GM12878 (cell line): Measurements from ENCODE around the gene ZNF385D. TPM values are rescaled to one million over a fixed set of nuclear protein-coding genes. Genes with fewer than 3 reads are reported as not detected.

Experiments
- ATAC-seq: fragments of 200-7000 bp; cut with Tn5 transposase; 3 replicates; pipeline ENCODE4 v1.9.1; 2020; ENCODE audit warnings: mild to moderate bottlenecking, moderate library complexity
- BruUV-seq: library from RNA; stranded (reverse); fragments of 400-500 nt; replicated peaks from 2 replicates; lab custom pipeline; 2021; lab: Mats Ljungman, UMichigan
- CTCF ChIA-PET: fragments of 300-600 bp; sonication (Branson Sonifier 250); formaldehyde crosslinking; extraction: SDS; loops from one replicate; lab custom pipeline; 2021; ENCODE audit warnings: inconsistent platforms; lab: Yijun Ruan, JAX
- POLR2A ChIA-PET: fragments of 350-600 bp; formaldehyde crosslinking; extraction: SDS; loops from one replicate; lab custom pipeline; 2021; ENCODE audit warnings: inconsistent platforms; lab: Charles Lee
- RAD21 ChIA-PET: fragments of 300-600 bp; sonication (Branson Sonifier 250); formaldehyde crosslinking; loops from one replicate; lab custom pipeline; 2023; ENCODE audit warnings: antibody characterized with exemption; ENCODE audit not compliant: unreplicated experiment; lab: Charles Lee
- SMC1A ChIA-PET: fragments of 300-600 bp; sonication (Branson Sonifier 250); formaldehyde crosslinking; loops from one replicate; lab custom pipeline; 2023; ENCODE audit not compliant: unreplicated experiment, uncharacterized antibody; lab: Charles Lee
- DNase-seq: peaks from one replicate; pipeline ENCODE4 v3.0.0-alpha.2; 2011; ENCODE audit warnings: low read depth, low spot score
- FAIRE-seq: peaks from 3 replicates; lab custom pipeline; 2011; peaks lifted over from hg19 to GRCh38; lab: Jason Lieb, UNC
- H2AFZ ChIP-seq: 2 replicates; pipeline ENCODE4 v1.6.0; 2011; ENCODE audit warnings: low read depth, low read length, control low read depth; ENCODE audit not compliant: control insufficient read depth
- H3K27ac ChIP-seq: 2 replicates; pipeline ENCODE4 v1.5.1; 2011; ENCODE audit warnings: control low read depth; ENCODE audit not compliant: control insufficient read depth, insufficient read depth
- H3K27me3 ChIP-seq, 2 experiments: replicated peaks in 1 of 2; 2 replicates each; pipeline versions ENCODE4 v1.6.0 to v1.6.1; 2011; ENCODE audit warnings: low read length in 1 of 2; ENCODE audit not compliant: control insufficient read depth in 2 of 2, insufficient read depth in 2 of 2
- H3K36me3 ChIP-seq, 2 experiments: 2 replicates each; pipeline ENCODE4 v1.5.1; 2011; ENCODE audit warnings: low read length in 1 of 2; ENCODE audit not compliant: control insufficient read depth in 2 of 2, insufficient read depth in 2 of 2
- H3K4me1 ChIP-seq: 2 replicates; pipeline ENCODE4 v1.6.1; 2011; ENCODE audit warnings: mild to moderate bottlenecking, low read length, moderate library complexity, mixed read lengths; ENCODE audit not compliant: control insufficient read depth, insufficient read depth
- H3K4me2 ChIP-seq: 2 replicates; pipeline ENCODE4 v1.6.0; 2011; ENCODE audit warnings: control low read depth; ENCODE audit not compliant: control insufficient read depth, insufficient read depth
- H3K4me3 ChIP-seq: fragments of 200-600 bp; sonication (generic); 2 replicates; pipeline ENCODE4 v1.5.1; 2016
- H3K79me2 ChIP-seq: 2 replicates; pipeline ENCODE4 v1.6.0; 2011; ENCODE audit warnings: low read length; ENCODE audit not compliant: control insufficient read depth, insufficient read depth
- H3K9ac ChIP-seq: 2 replicates; pipeline ENCODE4 v1.8.0; 2011; ENCODE audit warnings: low read length, control low read depth, mixed read lengths; ENCODE audit not compliant: control insufficient read depth, insufficient read depth
- H3K9me3 ChIP-seq: replicated peaks from 3 replicates; pipeline ENCODE4 v1.5.1; 2011; ENCODE audit warnings: mild to moderate bottlenecking, low read length; ENCODE audit not compliant: control insufficient read depth, insufficient read depth
- H4K20me1 ChIP-seq: 2 replicates; pipeline ENCODE4 v1.6.0; 2011; ENCODE audit not compliant: control insufficient read depth, insufficient read depth
- BHLHE40 ChIP-seq, 2 experiments: fragments of 450-650 bp in 1 of 2; IDR thresholded peaks; 2 replicates each; pipeline ENCODE4 v1.6.1; 2011 to 2017; ENCODE audit warnings: low read depth in 2 of 2, borderline replicate concordance in 1 of 2, improper control_type of control experiment in 1 of 2, low read length in 1 of 2, mild to moderate bottlenecking in 1 of 2
- CBX3 ChIP-seq: fragments of 200-600 bp; sonication (generic); IDR thresholded peaks from 2 replicates; pipeline ENCODE4 v1.6.1; 2016; ENCODE audit warnings: low read depth, borderline replicate concordance
- HDGF ChIP-seq: fragments of 450-650 bp; IDR thresholded peaks from 2 replicates; pipeline ENCODE4 v1.6.1; 2016; ENCODE audit warnings: antibody characterized with exemption
- MAX ChIP-seq: IDR thresholded peaks from 2 replicates; pipeline ENCODE4 v1.6.1; 2012; ENCODE audit warnings: low read depth, low read length, improper control_type of control experiment
- NR2F1 ChIP-seq: fragments of 450-650 bp; conservative IDR thresholded peaks from 2 replicates; pipeline ENCODE4 v1.6.1; 2017; ENCODE audit warnings: mild to moderate bottlenecking
- POU2F2 ChIP-seq: IDR thresholded peaks from 3 replicates; pipeline ENCODE4 v1.6.1; 2011; ENCODE audit warnings: low read depth, mild to moderate bottlenecking, low read length, borderline replicate concordance
- RELA ChIP-seq: fragments of 450-650 bp; IDR thresholded peaks from 2 replicates; pipeline ENCODE4 v1.8.0; 2014; ENCODE audit warnings: borderline replicate concordance; ENCODE audit not compliant: partially characterized antibody
- RUNX3 ChIP-seq: IDR thresholded peaks from 2 replicates; pipeline ENCODE4 v1.6.1; 2012; ENCODE audit warnings: low read length, inconsistent platforms
- STAT3 ChIP-seq: IDR thresholded peaks from 2 replicates; pipeline ENCODE4 v1.6.1; 2011; ENCODE audit warnings: low read depth, low read length, improper control_type of control experiment
- SUPT20H ChIP-seq: IDR thresholded peaks from 2 replicates; pipeline ENCODE4 v1.6.1; 2011; ENCODE audit warnings: low read depth, mild to moderate bottlenecking, low read length, moderate library complexity, borderline replicate concordance; ENCODE audit not compliant: control insufficient read depth
- YBX1 ChIP-seq: fragments of 450-650 bp; IDR thresholded peaks from 2 replicates; pipeline ENCODE4 v1.6.1; 2016; ENCODE audit warnings: antibody characterized with exemption
- WGBS: methylation state at CpG from one replicate; pipeline ENCODE4 v1.1.6; 2016; ENCODE audit warnings: low lambda C conversion rate; ENCODE audit not compliant: insufficient replicate concordance, insufficient coverage; ENCODE audit errors: missing lambda C conversion rate; 5-methylcytosine and 5-hydroxymethylcytosine counted together
- in situ Hi-C: fragments of 300-500 bp; cut with MboI; formaldehyde crosslinking; loops from 9 replicates; pipeline ENCODE4 v1.14.3; 2018; ENCODE audit warnings: mixed read lengths
- intact Hi-C: fragments of 100-400 bp; cut with micrococcal nuclease; formaldehyde crosslinking; loops from one replicate; pipeline ENCODE4 v1.14.2; 2022; ENCODE audit not compliant: unreplicated experiment
- polyA plus RNA-seq, 11 experiments: library from polyadenylated mRNA; depleted of rRNA in 4 of 11; unstranded in 6 of 11; stranded (reverse) in 5 of 11; fragments of >200 nt; fragmentation: Nextera tagmentation in 4 of 11; fragmentation: Illumina TruSeq in 1 of 11; extraction: Ambion mirVana in 4 of 11; extraction: Trizol in 1 of 11; gene quantifications; 1 replicate in 1 of 11; 2 replicates in 10 of 11; pipeline versions ENCODE4 v1.2.1 to v1.2.3, GENCODE V29; 2011 to 2016; ENCODE audit warnings: inconsistent platforms in 2 of 11, missing spikeins in 2 of 11, low read depth in 1 of 11
- total RNA-seq, 4 experiments: library from RNA; depleted of rRNA in 3 of 4; stranded (reverse); fragments of >200 nt in 3 of 4; fragmentation: Illumina TruSeq in 1 of 4; extraction: Trizol in 1 of 4; gene quantifications; 2 replicates each; pipeline versions ENCODE4 v1.2.1 to v1.2.3, GENCODE V29; 2013 to 2021
- TF ChIP-seq, protein P1 (sequence below): IDR thresholded peaks from 2 replicates; pipeline ENCODE4 v1.6.1; 2011; ENCODE audit warnings: low read depth, low read length, improper control_type of control experiment, borderline replicate concordance
- TF ChIP-seq, protein P2 (sequence below): fragments of 450-650 bp; formaldehyde crosslinking; IDR thresholded peaks from 2 replicates; pipeline ENCODE4 v1.4.0; 2022; ENCODE audit warnings: mild to moderate bottlenecking, moderate library complexity

The ZNF385D gene
- total and polyA plus RNA-seq, 10 of the 15 experiments (the other 5 are each of a cell fraction or from before 2014, with no cell fraction given): 0.01 to 0.62 (median 0.18) TPM; not detected in 5

DNA sequence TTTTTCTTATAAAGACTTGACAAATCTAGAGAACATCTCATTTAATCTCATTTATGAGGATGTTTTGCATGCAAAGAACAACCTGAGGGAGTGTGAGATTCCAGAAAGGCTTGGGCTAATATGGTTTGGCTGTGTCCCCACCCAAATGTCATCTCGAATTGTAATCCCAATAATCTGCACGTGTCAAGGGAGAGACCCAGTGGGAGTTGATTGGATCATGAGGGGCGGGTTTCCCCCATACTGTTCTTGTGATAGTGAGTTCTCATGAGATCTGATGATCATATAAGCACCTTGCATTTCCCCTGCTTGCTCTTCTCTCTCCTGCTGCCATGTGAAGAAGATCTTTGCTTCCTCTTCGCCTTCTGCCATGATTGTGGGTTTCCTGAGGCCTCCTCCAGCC lies 103.0 kb downstream of the ZNF385D start:
- POLR2A ChIA-PET: no interaction called here
- RAD21 ChIA-PET: no interaction called here
- H2AFZ ChIP-seq: no peak overlapping the region
- H3K36me3 ChIP-seq: no peaks in the 10 kb centered on the region
- no peaks in the 10 kb centered on the region for H3K27me3 ChIP-seq
- TF ChIP-seq BHLHE40 (IDR thresholded peaks at IDR 0.05; ENCODE audit: borderline replicate concordance in 1 of 2, low read depth in 2 of 2, low read length in 1 of 2): no peak
- no peak for TF ChIP-seq POU2F2
- H3K4me3 ChIP-seq: no peak overlapping the region
- SMC1A ChIA-PET: no interaction called here
- DNase-seq: no peak
- WGBS: 0% methylated on average over 4 of the region's 4 CpGs
- no peaks in the 10 kb centered on the region for H3K9me3 ChIP-seq
- intact Hi-C loops (no loop called here), in situ Hi-C loops (no loop called here)
- ATAC-seq: no peak
- no peak overlapping the region for H3K9ac ChIP-seq
- H3K4me1 ChIP-seq: no peaks in the 10 kb centered on the region
- BruUV-seq: no TSS peak
- H3K79me2 ChIP-seq: no peaks in the 10 kb centered on the region
- H3K27ac ChIP-seq: no peak overlapping the region
- CTCF ChIA-PET: no interaction called here
- no peak for FAIRE-seq
- H4K20me1 ChIP-seq: no peaks in the 10 kb centered on the region
- no peak overlapping the region for H3K4me2 ChIP-seq

DNA sequence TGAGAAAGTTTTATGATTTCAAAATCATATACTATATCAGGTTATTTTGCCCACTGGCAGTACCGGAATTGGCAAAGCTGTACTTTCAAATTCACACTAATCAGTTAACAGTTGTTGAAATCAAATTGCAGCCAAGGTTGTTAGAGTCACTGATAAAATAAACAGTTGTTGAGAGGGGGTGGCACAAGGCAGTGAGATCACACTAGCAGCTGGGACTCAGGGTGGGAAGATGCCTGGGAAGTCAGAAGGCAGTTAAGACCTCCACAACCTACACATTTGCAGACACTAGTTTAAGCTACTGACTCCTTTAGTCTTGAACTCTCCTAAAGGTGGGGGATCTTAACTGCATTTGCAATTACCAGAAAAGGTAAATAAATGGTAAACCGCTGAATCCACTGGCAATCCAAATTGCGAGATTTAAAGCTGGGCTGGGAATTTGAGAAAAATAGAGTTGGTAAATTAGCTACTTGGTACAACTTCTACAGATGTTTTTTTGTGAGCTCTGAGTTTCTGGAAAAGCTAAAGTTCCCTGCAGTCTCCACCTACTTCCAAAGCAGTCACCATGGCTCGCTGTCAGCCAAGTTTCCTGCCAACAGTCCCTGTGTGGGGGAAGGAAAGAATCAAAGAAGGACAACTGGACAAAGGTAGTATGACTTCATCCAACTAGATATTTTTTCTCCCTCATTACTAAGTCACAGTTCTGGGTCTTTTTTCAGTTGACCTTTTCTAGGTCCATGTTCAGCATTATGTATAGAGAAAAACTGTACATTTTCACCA lies 105.7 kb downstream of the ZNF385D start:
- ChIA-PET RAD21 (no interaction called here), SMC1A (no interaction called here), POLR2A (interaction anchor here (0.7 kb wide), 1 partner anchor 33 kb away, joined by 3 read pairs; no protein-coding TSS in a partner anchor), CTCF (no interaction called here)
- FAIRE-seq: no peak
- no peaks in the 10 kb centered on the region for H3K36me3 ChIP-seq
- WGBS: 28% methylated on average over 4 of the region's 4 CpGs
- H3K79me2 ChIP-seq: no peaks in the 10 kb centered on the region
- no peak overlapping the region for H2AFZ ChIP-seq
- no peak overlapping the region for H3K4me2 ChIP-seq
- no peak overlapping the region for H3K27ac ChIP-seq
- no peaks in the 10 kb centered on the region for H3K9me3 ChIP-seq
- H3K4me1 ChIP-seq: no peaks in the 10 kb centered on the region
- H3K27me3 ChIP-seq: no peaks in the 10 kb centered on the region
- intact Hi-C loops (no loop called here), in situ Hi-C loops (no loop called here)
- no peak for DNase-seq
- no peak overlapping the region for H3K9ac ChIP-seq
- no TSS peak for BruUV-seq
- no peak overlapping the region for H3K4me3 ChIP-seq
- ATAC-seq: no peak
- no peaks in the 10 kb centered on the region for H4K20me1 ChIP-seq
- no peak for TF ChIP-seq CBX3
- no peak for TF ChIP-seq STAT3
- TF ChIP-seq HDGF: no peak
- TF ChIP-seq RELA: no peak
- TF ChIP-seq YBX1: no peak
- TF ChIP-seq RUNX3: no peak
- TF ChIP-seq MAX: no peak
- TF ChIP-seq NR2F1: no peak
- TF ChIP-seq SUPT20H: no peak
- TF ChIP-seq, protein P1, sequence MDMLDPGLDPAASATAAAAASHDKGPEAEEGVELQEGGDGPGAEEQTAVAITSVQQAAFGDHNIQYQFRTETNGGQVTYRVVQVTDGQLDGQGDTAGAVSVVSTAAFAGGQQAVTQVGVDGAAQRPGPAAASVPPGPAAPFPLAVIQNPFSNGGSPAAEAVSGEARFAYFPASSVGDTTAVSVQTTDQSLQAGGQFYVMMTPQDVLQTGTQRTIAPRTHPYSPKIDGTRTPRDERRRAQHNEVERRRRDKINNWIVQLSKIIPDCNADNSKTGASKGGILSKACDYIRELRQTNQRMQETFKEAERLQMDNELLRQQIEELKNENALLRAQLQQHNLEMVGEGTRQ: no peak
- TF ChIP-seq, protein P2, sequence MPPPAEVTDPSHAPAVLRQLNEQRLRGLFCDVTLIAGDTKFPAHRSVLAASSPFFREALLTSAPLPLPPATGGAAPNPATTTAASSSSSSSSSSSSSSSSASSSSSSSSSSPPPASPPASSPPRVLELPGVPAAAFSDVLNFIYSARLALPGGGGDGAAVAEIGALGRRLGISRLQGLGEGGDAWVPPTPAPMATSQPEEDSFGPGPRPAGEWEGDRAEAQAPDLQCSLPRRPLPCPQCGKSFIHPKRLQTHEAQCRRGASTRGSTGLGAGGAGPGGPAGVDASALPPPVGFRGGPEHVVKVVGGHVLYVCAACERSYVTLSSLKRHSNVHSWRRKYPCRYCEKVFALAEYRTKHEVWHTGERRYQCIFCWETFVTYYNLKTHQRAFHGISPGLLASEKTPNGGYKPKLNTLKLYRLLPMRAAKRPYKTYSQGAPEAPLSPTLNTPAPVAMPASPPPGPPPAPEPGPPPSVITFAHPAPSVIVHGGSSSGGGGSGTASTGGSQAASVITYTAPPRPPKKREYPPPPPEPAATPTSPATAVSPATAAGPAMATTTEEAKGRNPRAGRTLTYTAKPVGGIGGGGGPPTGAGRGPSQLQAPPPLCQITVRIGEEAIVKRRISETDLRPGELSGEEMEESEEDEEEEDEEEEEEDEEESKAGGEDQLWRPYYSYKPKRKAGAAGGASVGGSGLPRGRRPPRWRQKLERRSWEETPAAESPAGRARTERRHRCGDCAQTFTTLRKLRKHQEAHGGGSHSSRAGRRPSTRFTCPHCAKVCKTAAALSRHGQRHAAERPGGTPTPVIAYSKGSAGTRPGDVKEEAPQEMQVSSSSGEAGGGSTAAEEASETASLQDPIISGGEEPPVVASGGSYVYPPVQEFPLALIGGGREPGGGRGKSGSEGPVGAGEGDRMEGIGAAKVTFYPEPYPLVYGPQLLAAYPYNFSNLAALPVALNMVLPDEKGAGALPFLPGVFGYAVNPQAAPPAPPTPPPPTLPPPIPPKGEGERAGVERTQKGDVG (CRISPR knock-in tag): no peak
